ENCODE results near the gene PKN2.

PKN2 gene

GRCh38 chr1:88736633-88737248 lies 52.7 kb downstream of the PKN2 start:
- peak; percentile 7 for DNase-seq

GRCh38 chr1:88737338-88737927 lies 53.4 kb downstream of the PKN2 start:
- no peak for DNase-seq

GRCh38 chr1:88740784-88741183 lies 56.7 kb downstream of the PKN2 start:
- DNase-seq, result no peak

- DNase-seq, result no peak
Observed at GRCh38 chr1:88741413-88741812, 57.3 kb downstream of the PKN2 start.

- DNase-seq, result no peak
Observed at GRCh38 chr1:88742531-88742930, 58.5 kb downstream of the PKN2 start.

- DNase-seq, result no peak
Observed at GRCh38 chr1:88744142-88744541, 60.1 kb downstream of the PKN2 start.

GRCh38 chr1:88746916-88747315 lies 62.8 kb downstream of the PKN2 start:
- no peak for DNase-seq

- DNase-seq, result no peak
Observed at GRCh38 chr1:88751714-88752113, 67.6 kb downstream of the PKN2 start.

- DNase-seq, result no peak
Observed at GRCh38 chr1:88753506-88753905, 69.4 kb downstream of the PKN2 start.

GRCh38 chr1:88763649-88764406 lies 79.8 kb downstream of the PKN2 start:
- no peak for DNase-seq

- no peak for DNase-seq
Observed at GRCh38 chr1:88768187-88768586, 84.1 kb downstream of the PKN2 start.

GRCh38 chr1:88768816-88769215 lies 84.7 kb downstream of the PKN2 start:
- DNase-seq, result no peak

- no peak for DNase-seq
Observed at GRCh38 chr1:88773540-88774150, 89.6 kb downstream of the PKN2 start.

GRCh38 chr1:88774151-88774556 lies 90.1 kb downstream of the PKN2 start:
- peak in 1 of 2 donors; percentile 3 for DNase-seq

- no peak for DNase-seq
Observed at GRCh38 chr1:88777604-88778149, 93.6 kb downstream of the PKN2 start.

GRCh38 chr1:88779880-88780279 lies 95.8 kb downstream of the PKN2 start:
- no peak for DNase-seq

- no peak for DNase-seq
Observed at GRCh38 chr1:88780485-88780884, 96.4 kb downstream of the PKN2 start.

- no peak for DNase-seq
Observed at GRCh38 chr1:88783145-88783544, 99.1 kb downstream of the PKN2 start.

GRCh38 chr1:88784551-88784950 lies 100.5 kb downstream of the PKN2 start:
- DNase-seq, result no peak

GRCh38 chr1:88787023-88787903 lies 103.2 kb downstream of the PKN2 start:
- no peak for DNase-seq

- no peak for DNase-seq
Observed at GRCh38 chr1:88791192-88791591, 107.1 kb downstream of the PKN2 start.

GRCh38 chr1:88799491-88799890 lies 115.4 kb downstream of the PKN2 start:
- DNase-seq, result no peak

Data from stimulated activated CD4-positive, alpha-beta T cell treated with anti-CD3 and anti-CD28 coated beads, Interleukin-2, amount 100 ng/mL, for 48 hours (primary cell).